Upper lobe of left lung (tissue), 4 donors: ENCODE measurements around the gene SMIM13.

Experiments
- EP300 ChIP-seq, 4 donors: sonication (generic); formaldehyde crosslinking; IDR thresholded peaks; one replicate each; pipeline ENCODE4 v1.5.1; 2017; ENCODE audit warnings: antibody characterized with exemption in 4 of 4, control low read depth in 2 of 4
- POLR2A ChIP-seq, 4 donors: fragments of 450-650 bp; IDR thresholded peaks; one replicate each; pipeline ENCODE4 v1.5.1; 2016 to 2017; ENCODE audit warnings: antibody characterized with exemption in 4 of 4, mild to moderate bottlenecking in 2 of 4
- TF ChIP-seq, protein P1 (sequence below), 6 experiments: fragments of 450-650 bp in 4 of 6; fragments of 200-600 bp in 2 of 6; sonication (generic) in 2 of 6; IDR thresholded peaks; one replicate each; pipeline ENCODE4 v1.5.1; 2016 to 2019; ENCODE audit warnings: antibody characterized with exemption in 6 of 6

GRCh38 chr6:11146117-11146826 lies 52.6 kb downstream of the SMIM13 start:
- TF ChIP-seq, protein P1, sequence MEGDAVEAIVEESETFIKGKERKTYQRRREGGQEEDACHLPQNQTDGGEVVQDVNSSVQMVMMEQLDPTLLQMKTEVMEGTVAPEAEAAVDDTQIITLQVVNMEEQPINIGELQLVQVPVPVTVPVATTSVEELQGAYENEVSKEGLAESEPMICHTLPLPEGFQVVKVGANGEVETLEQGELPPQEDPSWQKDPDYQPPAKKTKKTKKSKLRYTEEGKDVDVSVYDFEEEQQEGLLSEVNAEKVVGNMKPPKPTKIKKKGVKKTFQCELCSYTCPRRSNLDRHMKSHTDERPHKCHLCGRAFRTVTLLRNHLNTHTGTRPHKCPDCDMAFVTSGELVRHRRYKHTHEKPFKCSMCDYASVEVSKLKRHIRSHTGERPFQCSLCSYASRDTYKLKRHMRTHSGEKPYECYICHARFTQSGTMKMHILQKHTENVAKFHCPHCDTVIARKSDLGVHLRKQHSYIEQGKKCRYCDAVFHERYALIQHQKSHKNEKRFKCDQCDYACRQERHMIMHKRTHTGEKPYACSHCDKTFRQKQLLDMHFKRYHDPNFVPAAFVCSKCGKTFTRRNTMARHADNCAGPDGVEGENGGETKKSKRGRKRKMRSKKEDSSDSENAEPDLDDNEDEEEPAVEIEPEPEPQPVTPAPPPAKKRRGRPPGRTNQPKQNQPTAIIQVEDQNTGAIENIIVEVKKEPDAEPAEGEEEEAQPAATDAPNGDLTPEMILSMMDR (IDR thresholded peaks at IDR 0.05) = no peak
- no peak for TF ChIP-seq POLR2A (IDR thresholded peaks at IDR 0.05)
- no peak for TF ChIP-seq EP300 (IDR thresholded peaks at IDR 0.05)
